Stimulated activated CD4-positive, alpha-beta T cell treated with anti-CD3 and anti-CD28 coated beads, Interleukin-12 subunit alpha, Interleukin-12 subunit beta, amount 100 ng/mL, for 24 hours (primary cell): ENCODE measurements around the gene PCNX1.
"Not testable (repeated sequence)": the region's sequence is repeated elsewhere in the genome, so short reads cannot be mapped to it uniquely, and the experiment has no call there.

ENCODE experiments used
- DNase-seq, 2 experiments: peaks; one replicate each; pipeline ENCODE4 v3.0.0-alpha.2; 2020; ENCODE audit warnings: low read depth in 2 of 2

Gene PCNX1

DNA sequence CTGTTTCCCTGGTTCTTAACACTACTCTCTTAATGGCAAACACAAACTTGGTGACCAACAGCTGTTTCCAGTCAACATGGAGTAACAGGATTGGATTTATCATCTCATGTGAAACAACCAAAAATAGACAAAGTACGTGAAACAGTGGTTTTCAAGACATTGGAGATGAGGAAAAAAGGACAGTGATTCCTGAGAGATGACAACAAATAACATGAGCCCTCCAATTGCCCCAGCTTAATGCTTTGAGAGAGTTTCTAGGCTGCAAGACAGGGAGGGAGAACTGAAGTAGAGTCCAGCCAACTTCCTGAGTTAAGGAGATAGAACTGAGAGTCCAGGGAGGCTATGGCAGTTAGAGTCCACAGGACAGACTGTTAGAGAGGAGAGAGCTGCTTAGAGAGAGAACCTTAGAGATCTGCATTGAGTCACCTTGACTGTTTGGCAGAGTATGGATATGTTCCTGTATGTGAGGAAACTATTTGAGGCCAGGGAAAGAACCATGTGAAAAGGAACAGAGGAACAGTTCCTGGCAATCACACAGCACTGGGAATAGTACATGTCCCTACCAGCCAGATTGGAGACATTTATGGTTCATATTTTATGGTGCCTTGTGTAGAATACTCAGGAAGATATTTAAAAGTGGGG is 106.4 kb downstream of the PCNX1 start:
- no peak for DNase-seq

GRCh38 chr14:71019917-71020316 is 112.7 kb downstream of the PCNX1 start:
- not testable (repeated sequence) for DNase-seq

DNA sequence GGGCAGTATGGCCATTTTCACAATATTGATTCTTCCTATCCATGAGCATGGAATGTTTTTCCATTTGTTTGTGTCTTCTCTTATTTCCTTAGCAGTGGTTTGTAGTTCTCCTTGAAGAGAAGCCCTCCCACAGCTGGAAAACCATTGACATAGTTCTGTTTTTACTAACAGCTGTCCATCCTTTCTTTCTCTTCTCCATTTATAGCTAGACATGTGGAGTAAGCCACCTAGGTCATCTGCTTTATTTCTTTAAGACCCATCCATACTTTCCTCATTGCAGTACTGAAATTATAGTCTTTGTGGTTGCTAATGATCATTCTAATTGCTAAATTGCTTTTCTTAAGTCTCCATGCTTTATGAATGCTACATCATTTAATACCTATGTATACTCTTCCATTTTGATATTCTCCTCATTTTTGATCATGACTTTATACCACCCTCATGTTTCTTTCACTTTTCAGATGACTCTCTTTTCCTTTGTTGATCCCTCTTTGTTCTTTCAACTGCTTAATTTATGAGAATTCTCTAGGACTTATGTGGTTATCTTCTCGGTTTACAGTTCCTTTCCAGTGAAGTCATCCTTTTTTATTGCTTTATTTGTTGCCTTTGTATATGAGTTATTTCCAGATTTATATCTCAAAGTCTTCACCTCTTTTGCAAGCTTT is 114.2 kb downstream of the PCNX1 start:
- no peak for DNase-seq

DNA sequence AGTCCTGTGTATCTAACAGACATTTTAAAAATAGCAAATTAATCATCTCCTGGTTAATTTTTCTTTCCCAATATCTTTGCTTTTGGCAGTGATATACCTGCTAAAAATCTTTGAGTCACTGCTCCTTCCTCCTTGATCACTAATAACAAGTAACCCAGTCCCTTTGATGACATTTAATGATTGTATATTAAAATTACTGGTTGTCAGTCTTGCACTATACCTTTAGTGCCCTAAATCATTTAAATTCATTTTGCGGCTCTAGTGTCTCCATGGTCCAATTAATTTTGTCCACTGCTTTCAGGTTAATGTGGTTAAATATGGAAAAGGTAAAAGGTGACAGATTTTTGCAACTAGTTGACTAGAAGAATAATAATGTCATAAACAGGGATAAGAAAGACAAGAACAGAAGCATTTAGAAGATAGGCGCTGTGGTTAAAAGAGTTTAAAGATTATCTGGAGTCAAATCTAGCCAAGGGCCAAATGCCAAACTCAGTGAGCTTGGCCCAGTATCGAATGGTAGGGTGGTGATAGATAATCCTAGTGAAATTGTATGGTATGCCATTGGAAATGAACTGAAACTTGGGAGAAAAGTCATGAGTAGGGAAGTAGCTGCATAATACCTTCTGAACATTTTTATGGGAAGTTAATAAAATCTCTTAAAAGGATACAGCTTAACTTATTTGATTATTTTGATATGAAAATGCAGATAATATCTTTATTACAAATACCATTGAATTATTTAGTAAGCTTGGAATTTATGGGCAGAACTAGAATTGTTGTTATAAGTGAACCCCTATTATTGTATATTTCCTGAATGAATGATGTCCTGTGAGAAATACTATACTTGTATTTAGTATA is 115.0 kb downstream of the PCNX1 start:
- no peak for DNase-seq

DNA sequence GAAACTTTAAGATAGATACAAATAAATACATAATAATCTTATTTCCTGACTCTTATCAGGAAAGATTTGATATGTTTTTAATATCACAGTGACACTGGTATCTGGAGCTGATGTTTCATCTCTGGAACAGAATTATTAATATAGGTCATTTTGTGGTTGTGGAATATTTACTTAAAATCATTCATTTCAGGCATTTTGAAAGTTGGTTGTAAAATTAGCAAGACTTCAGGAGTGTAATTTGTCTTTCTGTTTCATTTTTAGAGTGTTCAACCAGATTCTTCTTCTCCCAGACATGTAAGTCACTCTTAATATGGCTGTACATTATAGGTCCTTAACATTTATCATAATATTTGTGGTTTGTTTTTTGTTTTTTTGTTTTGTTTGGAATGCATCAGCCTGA is 115.7 kb downstream of the PCNX1 start:
- no peak for DNase-seq

- DNase-seq: no peak
Measured at GRCh38 chr14:71029236-71029781, 122.0 kb downstream of the PCNX1 start.

- DNase-seq: no peak
Measured at GRCh38 chr14:71031000-71031399, 123.7 kb downstream of the PCNX1 start.

DNA sequence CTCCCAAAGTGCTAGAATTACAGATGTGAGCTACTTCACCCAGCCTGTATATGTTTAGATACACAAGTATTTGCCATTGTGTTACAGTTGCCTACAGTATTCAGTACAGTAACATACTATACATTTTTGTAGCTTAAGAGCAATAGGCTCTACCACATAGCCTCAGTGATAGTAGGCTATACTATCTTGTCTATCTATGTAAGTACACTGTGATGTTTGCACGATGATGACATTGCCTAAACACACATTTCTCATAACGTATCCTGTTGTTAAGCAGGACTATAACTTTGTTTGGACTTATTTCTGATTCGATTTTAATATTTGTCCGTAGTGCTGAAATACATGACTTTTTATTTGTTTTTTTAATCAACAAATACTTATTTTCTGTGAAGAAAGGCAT is 129.2 kb downstream of the PCNX1 start:
- DNase-seq: no peak

DNA sequence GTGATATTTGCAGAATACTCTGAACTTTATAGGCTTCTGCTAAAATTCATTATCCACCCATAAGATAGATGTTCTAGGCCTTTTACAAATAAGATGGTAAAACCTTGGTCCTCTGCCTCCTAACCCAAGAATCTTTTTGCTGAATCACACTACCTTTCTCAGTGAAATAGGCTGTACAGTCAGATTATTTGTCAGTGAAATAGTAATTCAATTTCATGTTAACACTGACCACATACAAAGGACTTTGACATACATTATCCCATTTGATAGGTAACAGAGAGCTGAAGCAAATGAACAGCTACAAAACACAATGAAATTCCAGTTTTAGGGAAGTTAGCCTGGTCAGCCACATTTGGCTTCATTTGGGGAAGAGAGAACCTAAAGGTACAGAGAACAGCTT is 141.1 kb downstream of the PCNX1 start:
- DNase-seq: no peak

- DNase-seq: no peak
Measured at GRCh38 chr14:71049435-71050133, 142.3 kb downstream of the PCNX1 start.

- no peak for DNase-seq
Measured at GRCh38 chr14:71050227-71050823, 143.1 kb downstream of the PCNX1 start.

GRCh38 chr14:71054706-71055105 is 147.4 kb downstream of the PCNX1 start:
- no peak for DNase-seq

DNA sequence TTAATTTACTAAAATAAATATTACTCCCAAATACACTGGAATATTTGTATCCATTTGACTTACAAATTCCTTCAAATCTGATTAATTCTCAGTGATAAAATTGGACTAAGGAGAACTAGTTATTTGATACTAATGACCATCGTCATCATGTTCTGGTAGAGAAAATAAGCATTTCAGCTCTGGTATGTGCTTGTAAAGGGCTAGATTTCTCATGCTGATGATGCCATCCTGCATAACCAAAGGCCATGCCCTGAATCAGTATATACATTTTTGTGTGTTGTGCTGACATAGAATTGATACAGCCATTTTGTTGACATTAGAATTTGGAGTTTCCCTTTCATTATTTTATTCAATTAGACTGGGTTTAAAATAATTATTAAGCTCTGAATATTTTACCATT is 148.9 kb downstream of the PCNX1 start:
- DNase-seq: no peak

- DNase-seq: no peak
Measured at GRCh38 chr14:71060274-71060673, 153.0 kb downstream of the PCNX1 start.

- no peak for DNase-seq
Measured at GRCh38 chr14:71060825-71061455, 153.7 kb downstream of the PCNX1 start.

GRCh38 chr14:71061458-71061857 is 154.2 kb downstream of the PCNX1 start:
- DNase-seq: no peak

DNA sequence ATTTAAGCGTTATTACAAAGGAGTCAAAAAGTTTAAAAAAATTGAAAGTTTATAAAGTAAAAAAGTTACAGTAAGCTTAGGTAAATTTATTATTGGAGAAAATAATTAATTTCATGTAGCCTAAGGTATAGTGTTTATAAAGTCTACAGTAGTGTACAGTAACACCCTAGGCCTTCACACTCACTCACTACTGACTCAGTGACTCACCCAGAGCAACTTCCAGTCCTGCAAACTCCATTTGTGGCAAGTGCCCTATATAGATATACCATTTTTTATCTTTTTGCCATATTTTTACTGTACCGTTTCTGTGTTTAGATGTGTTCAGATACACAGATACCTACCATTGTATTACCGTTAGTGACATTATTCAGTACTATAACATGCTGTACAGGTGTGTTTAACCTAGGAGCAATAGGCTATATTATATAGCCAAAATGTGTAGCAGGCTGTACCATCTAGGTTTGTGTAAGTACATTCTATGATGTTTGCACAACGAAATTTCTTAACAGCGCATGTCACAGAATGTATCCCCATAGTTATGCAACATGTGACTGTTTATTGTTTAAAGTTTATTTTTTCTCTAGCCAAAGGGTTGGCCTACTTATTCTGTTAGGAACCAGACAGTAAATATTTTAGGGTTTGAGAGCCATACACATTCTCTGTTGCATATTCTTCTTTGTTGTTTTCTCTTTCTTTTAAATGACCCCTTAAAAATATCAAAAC is 155.5 kb downstream of the PCNX1 start:
- DNase-seq: no peak

GRCh38 chr14:71063351-71063750 is 156.1 kb downstream of the PCNX1 start:
- DNase-seq: no peak

GRCh38 chr14:71064747-71065146 is 157.5 kb downstream of the PCNX1 start:
- DNase-seq: not testable (repeated sequence)

- no peak for DNase-seq
Measured at GRCh38 chr14:71070169-71070568, 162.9 kb downstream of the PCNX1 start.
